H1 (cell line): ENCODE results near the gene THAP4. TPM values are rescaled to one million over a fixed set of nuclear protein-coding genes. Genes with fewer than 3 reads are reported as not detected.

Experiments used
- BACH1 ChIP-seq: IDR thresholded peaks from 2 replicates; pipeline ENCODE4 v1.6.1; 2012; ENCODE audit warnings: low read length, improper control_type of control experiment
- BCL11A ChIP-seq, 2 experiments: IDR thresholded peaks; one replicate each; pipeline ENCODE4 v1.6.1; 2011; ENCODE audit warnings: low read depth in 2 of 2, low read length in 2 of 2, mild to moderate bottlenecking in 2 of 2
- CHD2 ChIP-seq: IDR thresholded peaks from 2 replicates; pipeline ENCODE4 v1.6.1; 2012; ENCODE audit warnings: low read length, improper control_type of control experiment
- GABPA ChIP-seq: IDR thresholded peaks from 2 replicates; pipeline ENCODE4 v1.6.1; 2011; ENCODE audit warnings: mild to moderate bottlenecking, low read length, moderate library complexity, borderline replicate concordance; ENCODE audit not compliant: insufficient read depth
- JUND ChIP-seq: IDR thresholded peaks from 2 replicates; pipeline ENCODE4 v1.6.1; 2011; ENCODE audit warnings: mild to moderate bottlenecking, improper control_type of control experiment, low read length
- RNF2 ChIP-seq: fragments of 200-900, 300-1000 bp; sonication (generic); IDR thresholded peaks from 2 replicates; pipeline ENCODE4 v1.7.1; 2016; ENCODE audit warnings: borderline replicate concordance, low read depth, mild to moderate bottlenecking, antibody characterized with exemption, low read length; ENCODE audit not compliant: poor library complexity, severe bottlenecking; ENCODE audit errors: missing control alignments
- RXRA ChIP-seq: IDR thresholded peaks from 2 replicates; pipeline ENCODE4 v1.6.1; 2011; ENCODE audit warnings: low read depth, mild to moderate bottlenecking, low read length, moderate library complexity; ENCODE audit not compliant: insufficient read depth
- SIX5 ChIP-seq: IDR thresholded peaks from 2 replicates; pipeline ENCODE4 v1.6.1; 2011; ENCODE audit warnings: mild to moderate bottlenecking, low read depth, low read length
- SP4 ChIP-seq: IDR thresholded peaks from 2 replicates; pipeline ENCODE4 v1.6.1; 2012; ENCODE audit warnings: low read length, inconsistent platforms
- polyA plus RNA-seq, 7 experiments: library from polyadenylated mRNA; depleted of rRNA in 3 of 7; stranded (reverse) in 5 of 7; unstranded in 2 of 7; fragments of >200 nt in 5 of 7; fragments of 200-250 nt in 2 of 7; gene quantifications; 1 replicate in 5 of 7; 2 replicates in 1 of 7; 4 replicates in 1 of 7; pipeline versions ENCODE4 v1.2.1 to v1.2.3, GENCODE V29; 2011 to 2013; ENCODE audit warnings: missing spikeins in 2 of 7, mixed read lengths in 2 of 7
- total RNA-seq: library from RNA; stranded (reverse); fragmentation: NEBNext Ultra II Directional; extraction: Animal tissue kit (Norgen Biotek cat#: 25700); gene quantifications from 2 replicates; pipeline ENCODE4 v1.2.1, GENCODE V29; 2021
- TF ChIP-seq, protein P1 (sequence below): fragments of 300-600 bp; sonication (generic); IDR thresholded peaks from 2 replicates; pipeline ENCODE4 v1.7.1; 2012; ENCODE audit warnings: low read length, moderate library complexity, mild to moderate bottlenecking, inconsistent platforms; ENCODE audit not compliant: insufficient replicate concordance

THAP4 gene
- total and polyA plus RNA-seq, 2 of the 8 experiments (the other 6 are each of a cell fraction or from before 2014, with no cell fraction given) = 78.9 to 83.6 TPM

DNA sequence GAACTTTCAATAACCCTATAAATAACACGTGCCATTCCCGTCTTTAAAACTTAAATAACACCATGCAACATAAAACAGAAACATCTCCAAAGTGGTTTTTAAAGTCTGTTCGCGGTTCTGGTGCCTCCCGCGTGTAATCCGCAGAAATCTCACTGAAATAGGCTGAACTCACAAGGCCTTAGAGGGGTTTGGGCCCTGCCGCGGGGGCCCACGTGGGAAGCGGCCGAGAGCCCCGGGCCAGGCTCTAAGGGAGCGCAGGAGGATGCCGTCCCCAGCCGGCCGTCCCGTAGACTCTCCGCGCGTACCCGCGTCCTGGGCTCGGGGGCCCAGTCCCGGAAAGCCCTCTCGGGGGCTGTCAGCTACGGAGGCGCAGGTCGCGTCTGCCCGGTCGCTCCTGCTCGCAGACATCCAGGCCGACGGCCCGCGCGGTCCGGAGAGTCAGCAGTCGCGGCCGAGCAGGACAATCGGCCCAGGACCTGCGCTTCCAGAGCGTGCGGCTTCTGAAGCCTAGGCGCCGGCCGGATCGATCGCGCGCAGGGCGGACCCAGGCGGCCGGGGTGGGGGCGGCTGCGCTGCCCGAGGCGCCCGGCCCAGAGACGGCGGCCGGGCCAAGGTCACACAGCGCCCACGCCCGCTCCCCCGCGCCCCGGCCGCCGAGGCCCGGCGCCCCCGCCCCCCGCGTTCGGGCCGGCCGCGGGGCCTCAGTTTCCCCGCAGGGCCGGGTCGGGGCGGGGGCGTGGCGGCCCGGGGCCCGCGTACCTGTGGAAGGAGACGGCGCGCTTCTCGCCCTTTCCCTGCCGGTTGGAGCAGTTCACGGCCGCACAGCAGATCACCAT is 558 bp downstream of the THAP4 start (continued):
- TF ChIP-seq, protein P1, sequence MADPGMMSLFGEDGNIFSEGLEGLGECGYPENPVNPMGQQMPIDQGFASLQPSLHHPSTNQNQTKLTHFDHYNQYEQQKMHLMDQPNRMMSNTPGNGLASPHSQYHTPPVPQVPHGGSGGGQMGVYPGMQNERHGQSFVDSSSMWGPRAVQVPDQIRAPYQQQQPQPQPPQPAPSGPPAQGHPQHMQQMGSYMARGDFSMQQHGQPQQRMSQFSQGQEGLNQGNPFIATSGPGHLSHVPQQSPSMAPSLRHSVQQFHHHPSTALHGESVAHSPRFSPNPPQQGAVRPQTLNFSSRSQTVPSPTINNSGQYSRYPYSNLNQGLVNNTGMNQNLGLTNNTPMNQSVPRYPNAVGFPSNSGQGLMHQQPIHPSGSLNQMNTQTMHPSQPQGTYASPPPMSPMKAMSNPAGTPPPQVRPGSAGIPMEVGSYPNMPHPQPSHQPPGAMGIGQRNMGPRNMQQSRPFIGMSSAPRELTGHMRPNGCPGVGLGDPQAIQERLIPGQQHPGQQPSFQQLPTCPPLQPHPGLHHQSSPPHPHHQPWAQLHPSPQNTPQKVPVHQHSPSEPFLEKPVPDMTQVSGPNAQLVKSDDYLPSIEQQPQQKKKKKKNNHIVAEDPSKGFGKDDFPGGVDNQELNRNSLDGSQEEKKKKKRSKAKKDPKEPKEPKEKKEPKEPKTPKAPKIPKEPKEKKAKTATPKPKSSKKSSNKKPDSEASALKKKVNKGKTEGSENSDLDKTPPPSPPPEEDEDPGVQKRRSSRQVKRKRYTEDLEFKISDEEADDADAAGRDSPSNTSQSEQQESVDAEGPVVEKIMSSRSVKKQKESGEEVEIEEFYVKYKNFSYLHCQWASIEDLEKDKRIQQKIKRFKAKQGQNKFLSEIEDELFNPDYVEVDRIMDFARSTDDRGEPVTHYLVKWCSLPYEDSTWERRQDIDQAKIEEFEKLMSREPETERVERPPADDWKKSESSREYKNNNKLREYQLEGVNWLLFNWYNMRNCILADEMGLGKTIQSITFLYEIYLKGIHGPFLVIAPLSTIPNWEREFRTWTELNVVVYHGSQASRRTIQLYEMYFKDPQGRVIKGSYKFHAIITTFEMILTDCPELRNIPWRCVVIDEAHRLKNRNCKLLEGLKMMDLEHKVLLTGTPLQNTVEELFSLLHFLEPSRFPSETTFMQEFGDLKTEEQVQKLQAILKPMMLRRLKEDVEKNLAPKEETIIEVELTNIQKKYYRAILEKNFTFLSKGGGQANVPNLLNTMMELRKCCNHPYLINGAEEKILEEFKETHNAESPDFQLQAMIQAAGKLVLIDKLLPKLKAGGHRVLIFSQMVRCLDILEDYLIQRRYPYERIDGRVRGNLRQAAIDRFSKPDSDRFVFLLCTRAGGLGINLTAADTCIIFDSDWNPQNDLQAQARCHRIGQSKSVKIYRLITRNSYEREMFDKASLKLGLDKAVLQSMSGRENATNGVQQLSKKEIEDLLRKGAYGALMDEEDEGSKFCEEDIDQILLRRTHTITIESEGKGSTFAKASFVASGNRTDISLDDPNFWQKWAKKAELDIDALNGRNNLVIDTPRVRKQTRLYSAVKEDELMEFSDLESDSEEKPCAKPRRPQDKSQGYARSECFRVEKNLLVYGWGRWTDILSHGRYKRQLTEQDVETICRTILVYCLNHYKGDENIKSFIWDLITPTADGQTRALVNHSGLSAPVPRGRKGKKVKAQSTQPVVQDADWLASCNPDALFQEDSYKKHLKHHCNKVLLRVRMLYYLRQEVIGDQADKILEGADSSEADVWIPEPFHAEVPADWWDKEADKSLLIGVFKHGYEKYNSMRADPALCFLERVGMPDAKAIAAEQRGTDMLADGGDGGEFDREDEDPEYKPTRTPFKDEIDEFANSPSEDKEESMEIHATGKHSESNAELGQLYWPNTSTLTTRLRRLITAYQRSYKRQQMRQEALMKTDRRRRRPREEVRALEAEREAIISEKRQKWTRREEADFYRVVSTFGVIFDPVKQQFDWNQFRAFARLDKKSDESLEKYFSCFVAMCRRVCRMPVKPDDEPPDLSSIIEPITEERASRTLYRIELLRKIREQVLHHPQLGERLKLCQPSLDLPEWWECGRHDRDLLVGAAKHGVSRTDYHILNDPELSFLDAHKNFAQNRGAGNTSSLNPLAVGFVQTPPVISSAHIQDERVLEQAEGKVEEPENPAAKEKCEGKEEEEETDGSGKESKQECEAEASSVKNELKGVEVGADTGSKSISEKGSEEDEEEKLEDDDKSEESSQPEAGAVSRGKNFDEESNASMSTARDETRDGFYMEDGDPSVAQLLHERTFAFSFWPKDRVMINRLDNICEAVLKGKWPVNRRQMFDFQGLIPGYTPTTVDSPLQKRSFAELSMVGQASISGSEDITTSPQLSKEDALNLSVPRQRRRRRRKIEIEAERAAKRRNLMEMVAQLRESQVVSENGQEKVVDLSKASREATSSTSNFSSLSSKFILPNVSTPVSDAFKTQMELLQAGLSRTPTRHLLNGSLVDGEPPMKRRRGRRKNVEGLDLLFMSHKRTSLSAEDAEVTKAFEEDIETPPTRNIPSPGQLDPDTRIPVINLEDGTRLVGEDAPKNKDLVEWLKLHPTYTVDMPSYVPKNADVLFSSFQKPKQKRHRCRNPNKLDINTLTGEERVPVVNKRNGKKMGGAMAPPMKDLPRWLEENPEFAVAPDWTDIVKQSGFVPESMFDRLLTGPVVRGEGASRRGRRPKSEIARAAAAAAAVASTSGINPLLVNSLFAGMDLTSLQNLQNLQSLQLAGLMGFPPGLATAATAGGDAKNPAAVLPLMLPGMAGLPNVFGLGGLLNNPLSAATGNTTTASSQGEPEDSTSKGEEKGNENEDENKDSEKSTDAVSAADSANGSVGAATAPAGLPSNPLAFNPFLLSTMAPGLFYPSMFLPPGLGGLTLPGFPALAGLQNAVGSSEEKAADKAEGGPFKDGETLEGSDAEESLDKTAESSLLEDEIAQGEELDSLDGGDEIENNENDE = no peak
- TF ChIP-seq SP4 (no peak), CHD2 (no peak), GABPA (peak; percentile 44; the same call in 1 of the 2 replicates), BCL11A (IDR thresholded peaks at IDR 0.05; ENCODE audit: low read depth in 2 of 2, low read length in 2 of 2) (no peak), RNF2 (no peak), SIX5 (no peak), RXRA (no peak), JUND (no peak), BACH1 (0 out of 2 replicates have a peak, but pooled peaks have one; percentile 4)
